Coronary artery (tissue), 2 donors: ENCODE measurements around the gene S100B.

Source experiments
- DNase-seq: peaks from one replicate; pipeline ENCODE4 v3.0.0-alpha.2; 2017; ENCODE audit warnings: low spot score
- H3K27ac ChIP-seq, 2 donors: fragments of 200-600 bp; sonication (generic); one replicate each; pipeline ENCODE4 v1.5.1; 2016 to 2019
- H3K4me3 ChIP-seq: fragments of 200-600 bp; sonication (generic); 2 replicates; pipeline ENCODE4 v1.5.1; 2016; ENCODE audit warnings: mild to moderate bottlenecking, moderate library complexity
- CTCF ChIP-seq: fragments of 200-600 bp; sonication (generic); IDR thresholded peaks from one replicate; pipeline ENCODE4 v1.5.1; 2019; ENCODE audit warnings: antibody characterized with exemption

The S100B gene

GRCh38 chr21:46550116-46550941 is 54.6 kb downstream of the S100B start:
- no peak for DNase-seq
- no peak for TF ChIP-seq CTCF
- Histone ChIP-seq H3K27ac (no peak overlapping the region), H3K4me3 (no peak overlapping the region)

- no peak overlapping the region for H3K4me3 ChIP-seq
- TF ChIP-seq CTCF: no peak
- no peak overlapping the region for H3K27ac ChIP-seq
- no peak for DNase-seq
Observed at GRCh38 chr21:46549650-46550049, 55.2 kb downstream of the S100B start.
